ENCODE results near the gene SUPT3H. TPM values are rescaled to one million over a fixed set of nuclear protein-coding genes. Genes with fewer than 3 reads are reported as not detected.

Gene SUPT3H
- total and polyA plus RNA-seq, 2 of the 8 experiments (the other 6 are each of a cell fraction or from before 2014, with no cell fraction given): 18.8 to 23.0 TPM

GRCh38 chr6:45148278-45148677, 229.5 kb downstream of the SUPT3H start:
- no peaks in the 10 kb centered on the region for H3K9me3 ChIP-seq (ENCODE audit: insufficient read depth in 2 of 2, low read depth in 1 of 2, low read length in 1 of 2)
- no peak for TF ChIP-seq EZH2 (IDR thresholded peaks at IDR 0.05; ENCODE audit: low read depth, low read length, severe bottlenecking)
- TF ChIP-seq RFX5 (IDR thresholded peaks at IDR 0.05; ENCODE audit: borderline replicate concordance, low read depth, low read length): no peak
- TF ChIP-seq MAX (IDR thresholded peaks at IDR 0.05): no peak
- no peak for TF ChIP-seq NRF1 (IDR thresholded peaks at IDR 0.05; ENCODE audit: low read depth, low read length)
- TF ChIP-seq TBP (IDR thresholded peaks at IDR 0.05; ENCODE audit: low read depth, low read length): no peak
- TF ChIP-seq ASH2L (IDR thresholded peaks at IDR 0.05; ENCODE audit: low read length): no peak
- H3K4me1 ChIP-seq (replicated peaks in 1 of 4; ENCODE audit: control insufficient read depth in 3 of 4, insufficient read depth in 4 of 4, low read length in 3 of 4): no peaks in the 10 kb centered on the region
- 88% methylated on average over 1 of the region's 1 CpG; no CpG with 5 or more reads in 1 of the 2 experiments for WGBS, 2 experiments (ENCODE audit: extremely low coverage in 1 of 2, insufficient coverage in 1 of 2, insufficient read length in 1 of 2, insufficient replicate concordance in 2 of 2, low coverage in 1 of 2, low lambda C conversion rate in 2 of 2, missing lambda C conversion rate in 1 of 2)
- no peak overlapping the region for H3K4ac ChIP-seq (replicated peaks; ENCODE audit: insufficient read length, low read depth, low read length)
- H3K79me2 ChIP-seq (ENCODE audit: control insufficient read depth in 1 of 2, insufficient read depth in 2 of 2, low read length in 2 of 2): no peaks in the 10 kb centered on the region
- no peak overlapping the region for H3K56ac ChIP-seq (replicated peaks; ENCODE audit: insufficient read length, low read depth, low read length)
- no peak overlapping the region for H4K5ac ChIP-seq (ENCODE audit: insufficient read length, low read depth, low read length)
- H4K91ac ChIP-seq (replicated peaks; ENCODE audit: insufficient read length, low read length): no peak overlapping the region
- no peak overlapping the region for H2AFZ ChIP-seq (ENCODE audit: low read length)
- no peak for FAIRE-seq
- no peaks in the 10 kb centered on the region for H3K79me1 ChIP-seq (ENCODE audit: low read depth, low read length)
- H3K36me3 ChIP-seq (ENCODE audit: control insufficient read depth in 2 of 4, insufficient read depth in 4 of 4, low read length in 3 of 4): no peaks in the 10 kb centered on the region; a peak in 1 of 8 replicates
- no peak overlapping the region for H2BK12ac ChIP-seq (ENCODE audit: low read depth, low read length)
- no peak overlapping the region for H2BK120ac ChIP-seq (replicated peaks; ENCODE audit: low read depth, low read length)
- POLR2A ChIA-PET (ENCODE audit: partially characterized antibody): no interaction called here
- no peak overlapping the region for H3K4me3 ChIP-seq (ENCODE audit: extremely low read depth in 1 of 4, insufficient read depth in 2 of 4, low read depth in 3 of 4, low read length in 4 of 4)
- H3K23ac ChIP-seq (ENCODE audit: insufficient read length): no peak overlapping the region
- no peak overlapping the region for H3K4me2 ChIP-seq (ENCODE audit: insufficient read depth in 1 of 2, low read depth in 2 of 2, low read length in 2 of 2)
- H2BK5ac ChIP-seq (ENCODE audit: low read depth, low read length): no peak overlapping the region
- H3K23me2 ChIP-seq (ENCODE audit: low read depth, low read length): no peaks in the 10 kb centered on the region
- no peak overlapping the region for H2AK5ac ChIP-seq (ENCODE audit: low read depth, low read length)
- CTCF ChIA-PET (ENCODE audit: partially characterized antibody): no interaction called here
- H3K14ac ChIP-seq (ENCODE audit: insufficient read length): no peak overlapping the region
- H3K9ac ChIP-seq (replicated peaks in 1 of 4; ENCODE audit: extremely low read depth in 1 of 4, low read depth in 3 of 4, low read length in 3 of 4): no peak overlapping the region
- no peak overlapping the region for H4K8ac ChIP-seq (ENCODE audit: extremely low read depth, insufficient read depth, low read length)
- H3K27me3 ChIP-seq (replicated peaks in 1 of 4; ENCODE audit: control insufficient read depth in 3 of 4, extremely low read depth in 1 of 4, insufficient read depth in 3 of 4, low read length in 3 of 4): no peaks in the 10 kb centered on the region
- no peak overlapping the region for H2BK15ac ChIP-seq (ENCODE audit: low read length)
- peaks cover 0 to 1% of the 10 kb centered on the region in 2 experiments for H4K20me1 ChIP-seq (replicated peaks in 1 of 2; ENCODE audit: control insufficient read depth in 1 of 2, insufficient read depth in 2 of 2, low read length in 2 of 2)
- no peak overlapping the region for H2BK20ac ChIP-seq (ENCODE audit: low read length)
- no peak overlapping the region for H3K18ac ChIP-seq (ENCODE audit: extremely low read depth, low read length)
- no peak overlapping the region for H3K27ac ChIP-seq (ENCODE audit: low read depth, low read length)
- no peak for DNase-seq (ENCODE audit: low read depth in 1 of 2, low spot score in 2 of 2)
